Astrocyte (in vitro differentiated cells and primary cell): ENCODE measurements around the gene PCDHGB5.

Experiments used
- CTCF ChIP-seq: IDR thresholded peaks from 2 replicates; pipeline ENCODE4 v1.5.1; 2011; ENCODE audit warnings: low read depth, mild to moderate bottlenecking, inconsistent platforms, low read length, moderate library complexity; ENCODE audit not compliant: insufficient read depth
- EZH2 ChIP-seq: IDR thresholded peaks from 2 replicates; pipeline ENCODE4 v1.6.1; 2012; ENCODE audit warnings: mild to moderate bottlenecking, low read length, inconsistent platforms; ENCODE audit not compliant: insufficient read depth

GRCh38 chr5:141399555-141400258 is 2.0 kb downstream of the PCDHGB5 start:
- TF ChIP-seq CTCF: no peak
- no peak for TF ChIP-seq EZH2
